Islet of Langerhans (tissue), 1 donor: ENCODE data around the gene TRABD2A.
"Not testable (repeated sequence)": the region's sequence is repeated elsewhere in the genome, so short reads cannot be mapped to it uniquely, and the experiment has no call there.

Experiments
- FAIRE-seq: peaks from one replicate; lab custom pipeline; 2011; peaks lifted over from hg19 to GRCh38; lab: Jason Lieb, UNC

The TRABD2A gene

DNA sequence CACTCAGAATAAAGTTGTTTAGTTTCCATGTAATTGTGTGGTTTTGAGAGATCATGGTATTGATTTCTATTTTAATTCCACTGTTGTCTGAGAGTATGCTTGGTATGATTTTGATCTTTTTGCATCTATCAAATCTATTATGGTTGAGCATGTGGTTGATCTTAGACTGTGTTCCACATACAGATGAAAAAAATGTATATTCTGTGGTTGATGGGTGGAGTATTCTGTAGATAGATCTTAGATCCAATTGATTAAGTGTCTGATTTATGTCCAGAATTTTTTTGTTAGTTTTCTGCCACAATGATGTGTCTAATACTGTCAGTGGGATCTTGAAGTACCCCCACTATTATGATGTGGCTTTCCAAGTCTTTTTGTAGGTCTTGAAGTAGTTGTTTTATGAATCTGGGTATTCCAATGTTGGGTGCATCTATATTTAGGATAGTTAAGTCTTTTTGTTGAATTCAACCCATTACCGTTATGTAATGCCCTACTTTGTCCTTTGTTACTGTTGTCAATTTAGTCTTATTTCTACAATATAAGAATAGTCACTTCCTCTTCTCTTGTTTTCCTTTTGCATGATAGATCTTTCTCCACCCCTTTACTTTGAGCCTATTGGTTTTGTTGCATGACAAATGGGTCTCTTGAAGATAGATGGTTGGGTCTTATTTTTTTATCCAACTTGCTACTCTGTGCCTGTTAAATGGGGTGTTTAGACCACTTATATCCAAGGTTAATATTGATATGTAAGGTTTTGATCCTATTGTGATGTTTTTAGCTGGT, 101.8 kb downstream of the TRABD2A start:
- no peak for FAIRE-seq

GRCh38 chr2:84776011-84776410, 104.9 kb downstream of the TRABD2A start:
- FAIRE-seq, result no peak

DNA sequence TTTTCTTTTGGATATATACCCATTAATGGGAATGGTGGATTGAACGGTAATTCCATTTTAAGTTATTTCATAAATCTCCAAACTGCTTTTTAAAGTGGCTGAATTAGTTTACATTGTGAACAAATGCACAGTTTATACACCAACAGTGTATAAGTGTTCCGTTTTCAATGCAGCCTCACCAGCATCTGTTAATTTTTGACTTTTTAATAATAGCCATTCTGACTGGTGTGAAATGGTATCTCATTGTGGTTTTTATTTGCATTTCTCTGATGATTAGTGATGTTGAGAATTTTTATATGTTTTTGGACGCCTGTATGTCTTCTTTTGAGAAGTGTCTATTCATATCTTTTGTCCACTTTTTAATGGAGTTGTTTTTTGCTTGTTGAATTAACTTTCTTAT, 107.3 kb downstream of the TRABD2A start:
- FAIRE-seq, result not testable (repeated sequence)
